Aorta (tissue), 5 donors: Measurements from ENCODE around the gene GPR4. TPM values are rescaled to one million over a fixed set of nuclear protein-coding genes. Genes with fewer than 3 reads are reported as not detected.
A peak's percentile ranks its signal among the peaks of the same experiment; 100 is the strongest.

Source experiments
- ATAC-seq: fragments of 200-7000 bp; cut with Tn5 transposase; one replicate; pipeline ENCODE4 v1.9.1; 2022; ENCODE audit warnings: moderate library complexity; ENCODE audit not compliant: low FRiP score
- DNase-seq, 2 donors: peaks; one replicate each; pipeline ENCODE4 v3.0.0-alpha.2; 2020
- H3K27ac ChIP-seq, 2 donors: one replicate each; pipeline ENCODE4 v1.5.1; 2013; ENCODE audit warnings: low read length in 2 of 2, mild to moderate bottlenecking in 2 of 2, moderate library complexity in 2 of 2, control low read depth in 1 of 2, inconsistent platforms in 1 of 2, low read depth in 1 of 2
- H3K27me3 ChIP-seq, 2 donors: one replicate each; pipeline ENCODE4 v1.6.1; 2013; ENCODE audit warnings: control low read depth in 1 of 2, low read length in 1 of 2, mild to moderate bottlenecking in 1 of 2, moderate library complexity in 1 of 2; ENCODE audit not compliant: insufficient read depth in 2 of 2, control insufficient read depth in 1 of 2
- H3K36me3 ChIP-seq, 2 donors: one replicate each; pipeline ENCODE4 v1.6.1; 2013; ENCODE audit warnings: control low read depth in 1 of 2, low read length in 1 of 2, mild to moderate bottlenecking in 1 of 2; ENCODE audit not compliant: insufficient read depth in 2 of 2, control insufficient read depth in 1 of 2
- H3K4me1 ChIP-seq, 2 donors: one replicate each; pipeline ENCODE4 v1.6.1; 2013; ENCODE audit warnings: low read length in 2 of 2, control low read depth in 1 of 2, mild to moderate bottlenecking in 1 of 2, moderate library complexity in 1 of 2; ENCODE audit not compliant: insufficient read depth in 2 of 2, control insufficient read depth in 1 of 2
- H3K4me3 ChIP-seq, 2 donors: one replicate each; pipeline ENCODE4 v1.5.1; 2013; ENCODE audit warnings: low read length in 2 of 2, control low read depth in 1 of 2, mild to moderate bottlenecking in 1 of 2
- H3K9me3 ChIP-seq: one replicate; pipeline ENCODE4 v1.6.1; 2013; ENCODE audit warnings: mild to moderate bottlenecking, low read length; ENCODE audit not compliant: control insufficient read depth
- WGBS, 2 donors: extraction: QIAGEN DNeasy Blood & Tissue Kit; methylation state at CpG; one replicate each; pipeline ENCODE4 v1.1.7; 2013; 5-methylcytosine and 5-hydroxymethylcytosine counted together
- intact Hi-C, 2 donors: fragments of 100-400 bp; cut with DNase I; formaldehyde crosslinking; loops; one replicate each; pipeline versions ENCODE4 v1.14.2 to v1.15.0; 2022
- polyA plus RNA-seq, 2 donors: library from polyadenylated mRNA; stranded (reverse); fragments of 200-250 nt; gene quantifications; one replicate each; pipeline ENCODE4 v1.2.3, GENCODE V29; 2013
- total RNA-seq, 2 donors: library from RNA; stranded (reverse); fragmentation: NEBNext Ultra II Directional; extraction: Animal tissue kit (Norgen Biotek cat#: 25700); gene quantifications; one replicate each; pipeline ENCODE4 v1.2.1, GENCODE V29; 2021
- donor health status: healthy with polysubstance abuse.
- donor health status: Bipolar disorder and iron deficiency.
- donor health status: DM: no; HTN: no; CAD: no.
- donor health status: DM: no; HTN: no; CAD: no.
- donor health status: DM: yes; HTN: yes; CAD: no.

Gene GPR4
- total and polyA plus RNA-seq, 4 donors: 0.63 to 10.9 (median 5.9) TPM

DNA sequence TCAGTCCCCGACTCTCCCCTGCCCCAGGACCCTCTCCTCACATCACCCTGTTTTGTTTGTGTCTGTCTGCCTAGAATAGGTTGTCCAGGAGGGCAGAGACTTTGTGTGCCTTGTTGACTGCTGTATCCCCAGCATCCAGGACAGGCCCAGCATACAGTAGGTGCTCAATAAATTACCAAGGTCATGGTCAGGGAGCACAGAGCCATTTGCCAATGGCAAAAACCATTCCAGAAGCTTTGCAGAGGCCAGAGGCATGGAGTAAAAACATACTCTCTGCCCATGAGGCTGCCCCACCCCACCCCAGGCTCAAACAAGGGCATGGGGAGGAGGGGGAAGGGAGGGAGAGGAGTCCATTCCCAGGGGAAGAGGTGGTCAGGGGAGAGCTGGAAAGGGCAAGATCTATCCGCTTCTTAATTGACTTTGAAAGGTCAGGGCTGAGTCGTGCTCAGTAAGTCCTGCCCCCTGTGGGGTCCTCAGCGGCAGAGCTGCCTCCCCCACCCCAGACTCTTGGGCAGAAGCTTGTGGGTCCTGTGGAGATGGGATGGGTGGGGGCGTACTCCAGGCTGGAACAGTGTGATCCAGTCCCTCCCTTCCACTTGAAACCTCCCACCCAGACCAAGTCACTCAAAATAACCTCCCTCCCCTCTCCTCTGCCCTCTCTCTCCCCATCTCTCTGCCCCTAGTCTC, 4.4 kb downstream of the GPR4 start:
- Histone ChIP-seq H3K4me3 (no peak overlapping the region), H3K36me3 (no peaks in the 10 kb centered on the region), H3K4me1 (no peaks in the 10 kb centered on the region), H3K27ac (no peak overlapping the region), H3K9me3 (no peaks in the 10 kb centered on the region), H3K27me3 (no peaks in the 10 kb centered on the region)
- intact Hi-C loops: no loop called here
- ATAC-seq (peak; percentile 51), DNase-seq (no peak)
- 19 to 23% methylated on average over 5 of the region's 5 CpGs for WGBS, 2 donors

DNA sequence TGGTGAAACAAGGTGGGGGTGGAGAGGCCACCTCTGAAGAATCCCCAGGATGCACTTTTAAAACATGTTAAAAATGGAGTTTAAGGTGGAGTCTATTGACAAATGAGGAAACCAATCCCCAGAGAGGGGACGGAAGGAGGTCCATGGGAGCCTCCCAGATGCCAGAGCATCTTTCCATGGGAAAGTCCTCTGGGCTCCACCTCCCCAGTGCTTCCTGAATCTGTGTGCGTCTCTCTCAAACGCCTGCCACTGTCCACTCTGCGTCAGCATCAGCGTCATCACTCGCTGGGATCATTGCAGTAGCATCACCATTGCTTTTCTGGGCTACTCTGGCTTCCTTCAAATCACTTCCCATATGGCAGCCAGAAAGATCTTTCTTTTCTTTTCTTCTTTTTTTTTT, 6.2 kb downstream of the GPR4 start:
- ATAC-seq (no peak), DNase-seq (no peak)
- Histone ChIP-seq H3K27me3 (no peaks in the 10 kb centered on the region), H3K9me3 (no peaks in the 10 kb centered on the region), H3K4me3 (no peak overlapping the region), H3K27ac (no peak overlapping the region), H3K4me1 (no peaks in the 10 kb centered on the region), H3K36me3 (no peaks in the 10 kb centered on the region)
- intact Hi-C loops: no loop called here
- 51 to 55% methylated on average over 6 of the region's 6 CpGs for WGBS, 2 donors

DNA sequence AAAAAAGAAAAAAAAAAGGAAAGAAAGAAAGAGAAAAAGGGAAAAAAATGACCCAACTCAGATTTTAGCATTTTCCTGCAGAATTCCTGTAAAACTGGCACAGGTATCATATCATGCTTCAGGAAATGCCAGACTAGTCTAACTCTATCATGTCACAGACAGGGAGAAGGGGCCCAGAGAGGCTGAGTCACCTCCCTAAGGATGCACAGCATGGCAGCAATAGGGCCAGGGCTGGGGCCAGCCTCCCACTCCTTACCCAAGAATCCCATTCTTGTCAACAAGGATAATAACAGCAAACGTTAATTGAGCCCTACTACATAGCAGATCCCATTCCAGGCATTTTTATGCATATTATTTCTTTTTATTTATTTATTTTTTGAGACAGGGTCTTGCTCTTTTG, 8.5 kb downstream of the GPR4 start:
- intact Hi-C loops: no loop called here
- Histone ChIP-seq H3K27ac (no peak overlapping the region), H3K4me1 (no peaks in the 10 kb centered on the region), H3K36me3 (no peaks in the 10 kb centered on the region), H3K27me3 (no peaks in the 10 kb centered on the region), H3K9me3 (no peaks in the 10 kb centered on the region), H3K4me3 (no peak overlapping the region)
- no peak for DNase-seq
- ATAC-seq: no peak
- WGBS, 2 donors: 3 to 5% methylated on average over 1 of the region's 1 CpG

DNA sequence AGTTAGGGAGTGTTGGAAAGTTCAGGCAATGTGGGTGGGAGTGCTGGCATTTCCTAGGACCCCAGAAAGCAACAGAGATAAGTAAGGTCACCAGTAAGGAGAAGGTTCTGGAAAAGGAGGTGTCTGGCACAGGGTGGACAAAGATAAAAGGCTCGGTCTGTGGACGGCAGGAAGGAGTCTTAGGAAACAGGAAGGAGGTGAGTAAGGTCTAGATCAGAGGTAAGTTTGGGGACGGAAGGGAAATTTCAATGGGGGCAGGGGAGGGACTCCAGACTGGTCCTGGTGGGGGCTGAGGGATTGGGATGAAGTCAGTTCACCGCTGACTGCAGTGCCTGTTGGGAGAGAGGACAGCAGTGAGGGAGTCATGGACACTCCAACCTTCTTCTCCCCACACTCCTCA, 9.6 kb downstream of the GPR4 start:
- H3K27ac ChIP-seq: no peak overlapping the region
- no peaks in the 10 kb centered on the region for H3K9me3 ChIP-seq
- H3K4me1 ChIP-seq: no peaks in the 10 kb centered on the region
- DNase-seq (no peak), ATAC-seq (no peak)
- WGBS, 2 donors: 43 to 48% methylated on average over 4 of the region's 4 CpGs
- H3K4me3 ChIP-seq: no peak overlapping the region
- H3K27me3 ChIP-seq: no peaks in the 10 kb centered on the region
- H3K36me3 ChIP-seq: no peaks in the 10 kb centered on the region
- intact Hi-C loops: no loop called here

DNA sequence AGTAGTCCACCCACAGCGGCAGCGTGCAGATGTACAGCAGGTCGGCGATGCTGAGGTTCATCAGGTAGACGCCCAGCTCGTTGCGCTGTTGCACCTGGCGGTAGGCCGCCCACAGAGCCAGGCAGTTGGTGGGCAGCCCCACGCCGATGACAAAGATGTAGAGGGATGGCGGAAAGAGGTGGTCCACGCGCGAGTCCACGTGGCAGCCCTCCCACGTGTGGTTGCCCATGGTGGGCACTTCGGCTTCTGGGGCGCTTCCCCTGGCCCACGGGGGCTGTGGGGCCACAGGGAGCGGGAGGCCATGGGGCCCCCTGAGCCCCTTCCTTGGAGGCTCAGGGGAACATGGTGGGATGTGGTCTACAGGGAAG, 10.4 kb downstream of the GPR4 start:
- ATAC-seq (no peak), DNase-seq (no peak)
- Histone ChIP-seq H3K4me1 (no peaks in the 10 kb centered on the region), H3K27ac (no peak overlapping the region), H3K36me3 (no peaks in the 10 kb centered on the region), H3K27me3 (no peaks in the 10 kb centered on the region), H3K4me3 (no peak overlapping the region), H3K9me3 (no peaks in the 10 kb centered on the region)
- intact Hi-C loops: no loop called here
- 91 to 92% methylated on average over 21 of the region's 21 CpGs for WGBS, 2 donors

DNA sequence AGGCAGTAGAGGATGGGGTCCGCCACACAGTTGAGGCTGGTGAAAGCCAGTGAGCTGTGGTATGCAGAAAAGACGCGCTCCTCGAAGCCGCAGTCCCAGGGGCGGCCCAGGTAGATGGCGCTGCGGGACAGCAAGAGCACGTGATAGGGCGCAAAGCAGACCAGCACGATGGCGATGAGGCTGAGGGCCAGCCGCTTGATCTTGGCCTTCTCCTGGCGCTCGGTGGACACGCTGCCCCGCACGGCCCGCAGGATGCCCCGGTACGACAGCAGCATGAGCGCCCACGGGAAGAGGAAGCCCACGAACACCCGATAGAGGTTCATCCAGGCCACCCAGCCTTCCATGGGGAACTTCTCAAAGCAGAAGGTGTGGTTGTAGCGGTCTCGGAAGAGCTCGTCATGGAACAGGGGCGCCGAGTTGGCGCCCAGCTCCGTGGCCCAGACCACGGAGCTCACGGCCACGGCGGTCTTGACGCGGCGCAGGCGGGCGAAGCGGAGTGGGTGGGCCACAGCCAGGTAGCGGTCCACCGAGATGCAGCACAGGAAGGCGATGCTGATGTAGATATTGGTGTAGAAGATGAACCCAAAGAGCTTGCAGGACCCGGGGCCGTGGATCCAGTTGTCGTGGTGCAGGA, 10.9 kb downstream of the GPR4 start:
- Histone ChIP-seq H3K4me3 (no peak overlapping the region), H3K27me3 (no peaks in the 10 kb centered on the region), H3K27ac (no peak overlapping the region), H3K9me3 (no peaks in the 10 kb centered on the region), H3K36me3 (no peaks in the 10 kb centered on the region), H3K4me1 (no peaks in the 10 kb centered on the region)
- ATAC-seq: peak; percentile 27
- 45 to 46% methylated on average over 44 to 48 of the region's 48 CpGs for WGBS, 2 donors
- intact Hi-C loops: no loop called here
- DNase-seq: no peak

DNA sequence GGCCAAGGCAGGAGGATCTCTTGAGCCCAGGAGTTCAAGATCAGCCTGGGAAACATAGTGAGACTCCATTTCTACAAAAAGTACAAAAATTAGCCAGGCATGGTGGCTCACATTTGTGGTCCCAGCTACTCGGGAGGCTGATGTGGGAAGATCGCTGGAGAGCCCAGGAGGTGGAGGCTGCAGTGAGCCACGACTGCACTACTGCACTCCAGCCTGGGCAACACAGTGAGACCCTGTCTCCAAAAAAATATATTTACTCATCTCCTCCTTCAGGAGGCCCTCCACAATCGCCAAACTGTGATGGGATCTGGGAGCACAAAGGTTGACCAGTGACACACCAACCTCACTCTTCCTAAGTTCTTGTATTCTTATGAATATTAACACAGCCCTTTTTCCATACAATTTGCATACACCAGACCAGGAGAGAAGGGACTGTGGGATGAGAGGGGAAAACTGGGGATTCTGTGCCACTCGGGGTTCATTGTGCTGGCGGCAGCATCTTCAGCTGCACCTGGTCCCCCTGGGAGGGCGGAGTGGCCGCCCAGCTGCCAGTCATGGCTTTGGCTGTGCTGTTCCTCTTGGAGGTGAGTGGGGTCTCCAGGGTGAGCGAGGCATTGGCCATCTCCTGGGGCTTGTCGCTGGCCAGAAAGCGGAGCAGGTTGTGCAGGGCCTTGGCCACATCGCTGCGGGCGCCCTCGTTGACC, 11.6 kb downstream of the GPR4 start:
- intact Hi-C loops: no loop called here
- Histone ChIP-seq H3K4me3 (no peak overlapping the region), H3K27me3 (no peaks in the 10 kb centered on the region), H3K9me3 (no peaks in the 10 kb centered on the region), H3K36me3 (no peaks in the 10 kb centered on the region), H3K4me1 (no peaks in the 10 kb centered on the region), H3K27ac (no peak overlapping the region)
- 49 to 51% methylated on average over 15 of the region's 15 CpGs for WGBS, 2 donors
- ATAC-seq (no peak), DNase-seq (no peak)

DNA sequence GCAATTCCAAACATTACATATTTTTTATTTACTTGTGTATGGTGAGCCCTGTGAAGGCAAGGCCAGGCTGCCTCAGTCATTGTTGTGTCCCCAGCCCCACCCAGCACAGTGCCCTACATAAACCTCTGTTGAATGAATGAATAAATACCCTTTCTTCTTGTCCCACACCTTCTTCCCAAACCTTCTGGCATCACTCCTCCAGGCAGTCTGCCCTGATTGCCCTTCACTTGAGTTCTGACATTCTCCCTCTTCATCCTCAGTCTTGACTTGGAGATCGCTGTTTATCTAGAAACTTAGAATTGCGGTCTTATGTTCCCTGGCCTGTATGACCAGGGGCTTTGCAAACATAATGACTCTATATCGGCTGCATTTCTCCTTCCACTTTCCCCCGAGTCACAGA, 12.2 kb downstream of the GPR4 start:
- no peak for ATAC-seq
- Histone ChIP-seq H3K4me3 (no peak overlapping the region), H3K36me3 (no peaks in the 10 kb centered on the region), H3K27ac (no peak overlapping the region), H3K27me3 (no peaks in the 10 kb centered on the region), H3K9me3 (no peaks in the 10 kb centered on the region), H3K4me1 (no peaks in the 10 kb centered on the region)
- intact Hi-C loops: no loop called here
- no peak for DNase-seq
- 84% methylated on average over 4 of the region's 4 CpGs for WGBS, 2 donors

DNA sequence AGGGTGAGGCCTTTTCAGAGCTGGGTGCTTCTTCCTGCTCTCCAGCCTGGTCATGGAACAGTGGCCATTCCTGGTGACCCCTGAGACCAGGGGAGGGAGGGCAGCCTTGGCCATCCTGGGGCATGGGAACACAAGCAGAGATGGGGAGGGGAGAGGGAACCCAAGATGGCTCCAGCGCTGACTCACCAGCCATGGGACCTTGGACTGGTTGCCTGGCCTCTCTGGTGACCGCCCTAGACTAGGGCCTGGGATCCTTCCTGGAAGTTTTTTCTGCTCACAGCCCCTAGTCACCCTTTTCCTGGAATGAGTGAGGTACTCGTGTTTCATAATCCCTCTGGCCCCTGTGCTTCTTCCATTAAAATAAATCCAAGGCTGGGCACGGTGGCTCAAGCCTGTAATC, 14.1 kb downstream of the GPR4 start:
- no peak for ATAC-seq
- intact Hi-C loops: no loop called here

More for the DNA sequence above, 14.1 kb downstream of the GPR4 start:
- Histone ChIP-seq H3K9me3 (no peaks in the 10 kb centered on the region), H3K36me3 (no peaks in the 10 kb centered on the region), H3K4me1 (no peaks in the 10 kb centered on the region), H3K4me3 (no peak overlapping the region), H3K27me3 (no peaks in the 10 kb centered on the region), H3K27ac (no peak overlapping the region)
- DNase-seq: no peak
- 67 to 72% methylated on average over 4 of the region's 4 CpGs for WGBS, 2 donors
